Ovary (tissue), 3 donors: ENCODE results near the gene SLC30A2.

Experiments
- CTCF ChIP-seq, 3 donors: fragments of 450-650 bp in 2 of 3; fragments of 200-600 bp in 1 of 3; IDR thresholded peaks; one replicate each; pipeline versions ENCODE4 v1.5.1 to v1.8.0; 2016 to 2022; ENCODE audit warnings: antibody characterized with exemption in 3 of 3, mild to moderate bottlenecking in 1 of 3
- POLR2A ChIP-seq: fragments of 450-650 bp; IDR thresholded peaks from one replicate; pipeline ENCODE4 v1.6.1; 2017; ENCODE audit warnings: antibody characterized with exemption, mild to moderate bottlenecking, moderate library complexity
- donor health status: DM: no; HTN: no; CAD: no.

- TF ChIP-seq CTCF (IDR thresholded peaks at IDR 0.05) (peak; percentile 98 to 99 (median 99)), POLR2A (no peak)
These were observed 9.8 kb downstream of the SLC30A2 start for GRCh38 chr1:26035959-26036755.
